ENCODE results near the gene RENBP. TPM values are rescaled to one million over a fixed set of nuclear protein-coding genes. Genes with fewer than 3 reads are reported as not detected.
A peak's percentile ranks its signal among the peaks of the same experiment; 100 is the strongest.

Gene RENBP
- total and polyA plus RNA-seq, 9 of the 15 experiments (the other 6 are each of a cell fraction or from before 2014, with no cell fraction given), result 0.07 to 14.8 (median 10.6) TPM; not detected in 1

GRCh38 chrX:153971124-153971449 is 26.6 kb upstream of the RENBP start (continued):
- no peak for TF ChIP-seq NR2C1 (IDR thresholded peaks at IDR 0.05)
- peak; percentile 49 for TF ChIP-seq NR2C1 (tag; IDR thresholded peaks at IDR 0.05)
- no peak for TF ChIP-seq ZNF133 (CRISPR knock-in tag; IDR thresholded peaks at IDR 0.05)
- no peak for TF ChIP-seq ZNF253 (CRISPR knock-in tag; conservative IDR thresholded peaks at IDR 0.05)
- no peak; a peak in 1 of 4 replicates for TF ChIP-seq KDM4B (IDR thresholded peaks at IDR 0.05; ENCODE audit: borderline replicate concordance in 2 of 2, low read depth in 1 of 2)
- no peak for TF ChIP-seq NBN (IDR thresholded peaks at IDR 0.05; ENCODE audit: low read depth)
- TF ChIP-seq MEF2A (IDR thresholded peaks at IDR 0.05; ENCODE audit: control insufficient read depth, low read depth, low read length), result no peak
- no peak for TF ChIP-seq ZEB2 (IDR thresholded peaks at IDR 0.05)
- TF ChIP-seq POLR2A (conservative IDR thresholded peaks at IDR 0.05), result peak; percentile 72
- TF ChIP-seq, protein P1, sequence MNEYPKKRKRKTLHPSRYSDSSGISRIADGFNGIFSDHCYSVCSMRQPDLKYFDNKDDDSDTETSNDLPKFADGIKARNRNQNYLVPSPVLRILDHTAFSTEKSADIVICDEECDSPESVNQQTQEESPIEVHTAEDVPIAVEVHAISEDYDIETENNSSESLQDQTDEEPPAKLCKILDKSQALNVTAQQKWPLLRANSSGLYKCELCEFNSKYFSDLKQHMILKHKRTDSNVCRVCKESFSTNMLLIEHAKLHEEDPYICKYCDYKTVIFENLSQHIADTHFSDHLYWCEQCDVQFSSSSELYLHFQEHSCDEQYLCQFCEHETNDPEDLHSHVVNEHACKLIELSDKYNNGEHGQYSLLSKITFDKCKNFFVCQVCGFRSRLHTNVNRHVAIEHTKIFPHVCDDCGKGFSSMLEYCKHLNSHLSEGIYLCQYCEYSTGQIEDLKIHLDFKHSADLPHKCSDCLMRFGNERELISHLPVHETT (CRISPR knock-in tag; conservative IDR thresholded peaks at IDR 0.05 in 1 of 2, IDR thresholded peaks at IDR 0.05 in 1 of 2), result peak in 1 of 2 experiments; percentile 98; a peak in 2 of 4 replicates
- TF ChIP-seq ZSCAN32 (CRISPR knock-in tag; IDR thresholded peaks at IDR 0.05), result no peak
- TF ChIP-seq, protein P2, sequence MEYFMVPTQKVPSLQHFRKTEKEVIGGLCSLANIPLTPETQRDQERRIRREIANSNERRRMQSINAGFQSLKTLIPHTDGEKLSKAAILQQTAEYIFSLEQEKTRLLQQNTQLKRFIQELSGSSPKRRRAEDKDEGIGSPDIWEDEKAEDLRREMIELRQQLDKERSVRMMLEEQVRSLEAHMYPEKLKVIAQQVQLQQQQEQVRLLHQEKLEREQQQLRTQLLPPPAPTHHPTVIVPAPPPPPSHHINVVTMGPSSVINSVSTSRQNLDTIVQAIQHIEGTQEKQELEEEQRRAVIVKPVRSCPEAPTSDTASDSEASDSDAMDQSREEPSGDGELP (CRISPR knock-in tag; IDR thresholded peaks at IDR 0.05; ENCODE audit: borderline replicate concordance), result 0 out of 2 replicates have a peak, but pooled peaks have one; percentile 27
- no peak for TF ChIP-seq MTA2 (IDR thresholded peaks at IDR 0.05; ENCODE audit: low read depth)
- TF ChIP-seq JUND (IDR thresholded peaks at IDR 0.05; ENCODE audit: borderline replicate concordance, low read depth, low read length), result 0 out of 2 replicates have a peak, but pooled peaks have one; percentile 15
- no peak for TF ChIP-seq JUND (tag; IDR thresholded peaks at IDR 0.05; ENCODE audit: borderline replicate concordance, low read depth, low read length)
- no peak for TF ChIP-seq RERE (CRISPR knock-in tag; IDR thresholded peaks at IDR 0.05; ENCODE audit: borderline replicate concordance)
- no peak for TF ChIP-seq ZNF696 (CRISPR knock-in tag; conservative IDR thresholded peaks at IDR 0.05)
- no peak for TF ChIP-seq TCFL5 (CRISPR knock-in tag; conservative IDR thresholded peaks at IDR 0.05)
- no peak for TF ChIP-seq ZNF165 (CRISPR knock-in tag; IDR thresholded peaks at IDR 0.05; ENCODE audit: borderline replicate concordance)
- 0 out of 2 replicates have a peak, but pooled peaks have one; percentile 12 for TF ChIP-seq CREM (IDR thresholded peaks at IDR 0.05; ENCODE audit: low read depth)
- no peak for TF ChIP-seq POLR3G (IDR thresholded peaks at IDR 0.05; ENCODE audit: extremely low read depth, insufficient read length, insufficient replicate concordance)
- no peak for TF ChIP-seq SRF (CRISPR knock-in tag; IDR thresholded peaks at IDR 0.05)
